Pancreas (tissue), 10 donors: Measurements from ENCODE around the gene OPCML. TPM values are rescaled to one million over a fixed set of nuclear protein-coding genes. Genes with fewer than 3 reads are reported as not detected.

Experiments
- ATAC-seq, 4 donors: fragments of 200-7000 bp; cut with Tn5 transposase; one replicate each; pipeline versions ENCODE4 v1.8.0 to v1.9.1; 2020; ENCODE audit warnings: mild to moderate bottlenecking in 4 of 4, moderate library complexity in 4 of 4
- DNase-seq, 6 donors: peaks; one replicate each; pipeline ENCODE4 v3.0.0-alpha.2; 2020
- FAIRE-seq: peaks from 2 replicates; lab custom pipeline; 2012; peaks lifted over from hg19 to GRCh38; lab: Jason Lieb, UNC
- H3K27ac ChIP-seq, 4 donors: fragments of 200-600 bp; sonication (generic); 1 replicate in 3 of 4; 2 replicates in 1 of 4; pipeline versions ENCODE4 v1.5.0 to v1.8.0; 2020
- H3K27me3 ChIP-seq, 4 donors: fragments of 200-600 bp; one replicate each; pipeline ENCODE4 v1.8.0; 2021
- H3K36me3 ChIP-seq, 3 donors: fragments of 200-600 bp; sonication (generic) in 1 of 3; one replicate each; pipeline versions ENCODE4 v1.5.0 to v1.8.0; 2020 to 2021
- H3K4me1 ChIP-seq, 3 donors: fragments of 200-600 bp; one replicate each; pipeline ENCODE4 v1.8.0; 2021
- H3K4me3 ChIP-seq, 4 donors: fragments of 200-600 bp; sonication (generic) in 2 of 4; one replicate each; pipeline versions ENCODE4 v1.5.0 to v1.8.0; 2020 to 2021
- H3K9me3 ChIP-seq, 4 donors: fragments of 200-600 bp; one replicate each; pipeline ENCODE4 v1.8.0; 2021
- WGBS, 2 donors: extraction: QIAGEN DNeasy Blood & Tissue Kit; methylation state at CpG; one replicate each; pipeline ENCODE4 v1.1.7; 2013; 5-methylcytosine and 5-hydroxymethylcytosine counted together
- intact Hi-C, 3 donors: fragments of 100-400 bp; cut with DNase I; formaldehyde crosslinking; loops; one replicate each; pipeline versions ENCODE4 v1.11.1 to v1.14.2; 2022
- polyA plus RNA-seq, 2 donors: library from polyadenylated mRNA; stranded (reverse); fragments of 200-250 nt; gene quantifications; one replicate each; pipeline ENCODE4 v1.2.3, GENCODE V29; 2013
- total RNA-seq, 6 donors: library from RNA; stranded (reverse); fragmentation: NEBNext Ultra II Directional in 4 of 6; extraction: Animal tissue kit (Norgen Biotek cat#: 25700) in 4 of 6; gene quantifications; one replicate each; pipeline versions ENCODE4 v1.2.1 to v1.2.4, GENCODE V29; 2021 to 2023
- TF ChIP-seq, protein P1 (sequence below), 4 donors: fragments of 200-600 bp; sonication (generic) in 3 of 4; IDR thresholded peaks; one replicate each; pipeline versions ENCODE4 v1.5.0 to v1.8.0; 2021; ENCODE audit warnings: antibody characterized with exemption in 4 of 4
- donor health status: healthy with polysubstance abuse.
- donor health status: DM: no; HTN: no; CAD: no; lungs with moderate emphysema.
- donor health status: DM: no; HTN: no; CAD: no.
- donor health status: control.
- donor health status: control.
- donor health status: Bipolar disorder and iron deficiency.
- donor health status: DM: yes; HTN: yes; CAD: no.
- donor health status: DM: no; HTN: no; CAD: no.
- donor health status: DM: no; HTN: no; CAD: no.
- donor health status: DM: yes; HTN: yes; CAD: no.

OPCML gene
- total and polyA plus RNA-seq, 8 donors: 0.05 to 0.31 (median 0.19) TPM

- FAIRE-seq: no peak
- no peak for DNase-seq
- no peaks in the 10 kb centered on the region for H3K4me1 ChIP-seq
- H3K4me3 ChIP-seq: no peak overlapping the region
- TF ChIP-seq, protein P1, sequence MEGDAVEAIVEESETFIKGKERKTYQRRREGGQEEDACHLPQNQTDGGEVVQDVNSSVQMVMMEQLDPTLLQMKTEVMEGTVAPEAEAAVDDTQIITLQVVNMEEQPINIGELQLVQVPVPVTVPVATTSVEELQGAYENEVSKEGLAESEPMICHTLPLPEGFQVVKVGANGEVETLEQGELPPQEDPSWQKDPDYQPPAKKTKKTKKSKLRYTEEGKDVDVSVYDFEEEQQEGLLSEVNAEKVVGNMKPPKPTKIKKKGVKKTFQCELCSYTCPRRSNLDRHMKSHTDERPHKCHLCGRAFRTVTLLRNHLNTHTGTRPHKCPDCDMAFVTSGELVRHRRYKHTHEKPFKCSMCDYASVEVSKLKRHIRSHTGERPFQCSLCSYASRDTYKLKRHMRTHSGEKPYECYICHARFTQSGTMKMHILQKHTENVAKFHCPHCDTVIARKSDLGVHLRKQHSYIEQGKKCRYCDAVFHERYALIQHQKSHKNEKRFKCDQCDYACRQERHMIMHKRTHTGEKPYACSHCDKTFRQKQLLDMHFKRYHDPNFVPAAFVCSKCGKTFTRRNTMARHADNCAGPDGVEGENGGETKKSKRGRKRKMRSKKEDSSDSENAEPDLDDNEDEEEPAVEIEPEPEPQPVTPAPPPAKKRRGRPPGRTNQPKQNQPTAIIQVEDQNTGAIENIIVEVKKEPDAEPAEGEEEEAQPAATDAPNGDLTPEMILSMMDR (IDR thresholded peaks at IDR 0.05): no peak
- intact Hi-C loops: no loop called here
- H3K27ac ChIP-seq: no peak overlapping the region
- ATAC-seq: no peak
- no peaks in the 10 kb centered on the region for H3K9me3 ChIP-seq
- H3K27me3 ChIP-seq: no peaks in the 10 kb centered on the region
- H3K36me3 ChIP-seq: no peaks in the 10 kb centered on the region
- 66 to 75% methylated on average over 9 of the region's 9 CpGs for WGBS, 2 donors
Measured at GRCh38 chr11:133053124-133053776, 479.1 kb downstream of the OPCML start.

- Histone ChIP-seq H3K27ac (no peak overlapping the region), H3K36me3 (no peaks in the 10 kb centered on the region), H3K27me3 (no peaks in the 10 kb centered on the region), H3K4me1 (no peaks in the 10 kb centered on the region), H3K4me3 (no peak overlapping the region), H3K9me3 (no peaks in the 10 kb centered on the region)
- intact Hi-C loops: no loop called here
- 47 to 49% methylated on average over 2 of the region's 2 CpGs for WGBS, 2 donors
- TF ChIP-seq, protein P1 (IDR thresholded peaks at IDR 0.05): no peak
- ATAC-seq (no peak), DNase-seq (no peak), FAIRE-seq (no peak)
Measured at GRCh38 chr11:133052537-133052936, 479.8 kb downstream of the OPCML start.

DNA sequence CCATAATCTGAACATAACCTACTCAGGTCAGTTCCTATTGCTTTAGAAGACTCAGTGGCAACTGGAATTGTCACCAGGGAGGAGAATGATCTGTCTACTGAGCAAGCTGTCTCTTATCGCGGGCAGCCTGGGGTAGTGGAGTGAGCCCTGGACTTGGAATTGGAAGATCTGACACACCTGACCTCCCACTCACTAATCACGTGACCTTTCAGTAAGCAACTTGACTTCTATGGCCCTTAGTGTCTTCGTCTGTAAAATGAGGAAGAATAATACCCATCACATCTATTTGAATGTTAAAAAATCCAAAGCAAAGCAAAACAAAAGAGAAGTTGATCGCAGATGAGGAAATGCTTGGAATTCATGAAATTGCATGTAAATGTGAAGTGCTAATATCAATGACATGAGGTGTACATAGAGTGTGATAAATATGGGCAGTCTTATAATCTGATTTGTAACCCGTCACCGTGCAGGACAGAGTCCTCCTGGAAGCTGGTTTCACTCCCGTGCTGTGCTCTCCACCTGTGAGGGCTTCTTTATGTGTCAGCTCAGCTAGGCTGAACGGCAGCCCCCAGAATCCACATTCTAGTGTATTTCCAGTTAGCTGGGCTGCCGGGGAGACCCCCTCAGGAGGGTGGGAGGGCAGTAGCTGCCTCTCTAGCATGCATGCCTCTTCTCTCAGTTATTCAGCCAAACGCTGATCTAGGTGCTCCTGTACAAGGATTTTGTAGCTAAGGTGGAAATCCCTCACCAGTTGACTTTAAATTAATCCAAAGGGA is 482.9 kb downstream of the OPCML start:
- no peak for FAIRE-seq
- TF ChIP-seq, protein P1 (IDR thresholded peaks at IDR 0.05): no peak
- Histone ChIP-seq H3K36me3 (no peaks in the 10 kb centered on the region), H3K9me3 (no peaks in the 10 kb centered on the region), H3K27me3 (no peaks in the 10 kb centered on the region), H3K27ac (no peak overlapping the region), H3K4me1 (no peaks in the 10 kb centered on the region), H3K4me3 (no peak overlapping the region)
- ATAC-seq: no peak
- WGBS, 2 donors: 41 to 50% methylated on average over 11 of the region's 11 CpGs
- intact Hi-C loops: no loop called here
- DNase-seq: no peak

- intact Hi-C loops: no loop called here
- DNase-seq (no peak), FAIRE-seq (no peak), ATAC-seq (no peak)
- WGBS, 2 donors: 70 to 77% methylated on average over 8 of the region's 8 CpGs
- TF ChIP-seq, protein P1 (IDR thresholded peaks at IDR 0.05): no peak
- no peaks in the 10 kb centered on the region for H3K9me3 ChIP-seq
- no peaks in the 10 kb centered on the region for H3K4me1 ChIP-seq
- H3K4me3 ChIP-seq: no peak overlapping the region
- no peaks in the 10 kb centered on the region for H3K36me3 ChIP-seq
- H3K27me3 ChIP-seq: no peaks in the 10 kb centered on the region
- H3K27ac ChIP-seq: no peak overlapping the region
Measured at GRCh38 chr11:133048270-133048669, 484.0 kb downstream of the OPCML start.

DNA sequence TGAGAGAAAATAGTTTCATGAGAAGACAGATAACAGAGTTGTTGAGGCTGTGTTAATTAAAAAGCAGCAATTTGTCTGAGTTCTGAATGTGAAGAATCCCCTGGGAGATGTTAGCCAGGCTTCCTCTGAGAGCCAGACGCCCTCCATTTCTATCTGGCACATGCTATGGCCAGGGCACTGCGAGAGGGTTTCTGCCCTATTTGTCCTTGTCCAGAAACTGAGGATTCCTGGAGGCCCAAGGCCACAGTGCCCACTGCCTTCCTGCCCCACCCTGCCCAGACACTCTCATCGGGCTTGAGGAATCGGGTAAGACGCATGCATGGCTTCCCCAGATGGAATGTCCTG is 484.6 kb downstream of the OPCML start:
- TF ChIP-seq, protein P1 (IDR thresholded peaks at IDR 0.05): no peak
- no peaks in the 10 kb centered on the region for H3K36me3 ChIP-seq
- DNase-seq (no peak), FAIRE-seq (no peak), ATAC-seq (no peak)
- H3K4me3 ChIP-seq: no peak overlapping the region
- no peaks in the 10 kb centered on the region for H3K9me3 ChIP-seq
- no peak overlapping the region for H3K27ac ChIP-seq
- H3K27me3 ChIP-seq: no peaks in the 10 kb centered on the region
- 68 to 87% methylated on average over 5 of the region's 5 CpGs for WGBS, 2 donors
- H3K4me1 ChIP-seq: no peaks in the 10 kb centered on the region
- intact Hi-C loops: no loop called here
